Stimulated activated CD4-positive, alpha-beta T cell treated with anti-CD3 and anti-CD28 coated beads, Interleukin-12 subunit alpha, Interleukin-12 subunit beta, amount 100 ng/mL, for 48 hours (primary cell): ENCODE measurements around the gene KNCN.
A peak's percentile ranks its signal among the peaks of the same experiment; 100 is the strongest.

Source experiments
- DNase-seq, 3 donors: peaks; one replicate each; pipeline ENCODE4 v3.0.0-alpha.2; 2020; ENCODE audit warnings: low read depth in 2 of 3, low spot score in 1 of 3

KNCN gene

GRCh38 chr1:46551597-46552095 is at the start of gene KNCN:
Gene KNCN (minus strand): TSS chr1:46551647. CDS start chr1:46551215, 432 bp downstream.
- DNase-seq, result no peak

- no peak for DNase-seq
Measured at GRCh38 chr1:46599059-46599970, 47.9 kb upstream of the KNCN start.

DNA sequence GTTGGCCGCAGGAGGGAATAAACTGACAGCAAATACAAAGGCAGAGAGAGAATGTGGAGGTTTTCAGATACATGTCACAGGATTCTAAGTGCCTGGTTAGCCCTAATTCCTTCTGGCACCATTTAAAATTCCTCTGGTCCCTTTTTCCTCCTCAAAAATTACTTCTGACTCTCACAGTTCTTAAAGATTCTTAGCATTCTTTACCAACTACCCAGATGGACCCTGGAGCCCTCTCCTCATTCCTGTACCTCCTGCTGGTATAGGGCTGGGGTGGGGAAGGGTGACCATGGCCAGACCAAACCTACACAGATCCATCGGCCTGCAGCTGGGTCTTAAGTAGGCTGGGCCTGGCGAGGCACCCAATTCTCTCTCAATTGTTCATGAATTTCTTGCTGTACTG is 45.4 kb upstream of the KNCN start:
- no peak for DNase-seq

DNA sequence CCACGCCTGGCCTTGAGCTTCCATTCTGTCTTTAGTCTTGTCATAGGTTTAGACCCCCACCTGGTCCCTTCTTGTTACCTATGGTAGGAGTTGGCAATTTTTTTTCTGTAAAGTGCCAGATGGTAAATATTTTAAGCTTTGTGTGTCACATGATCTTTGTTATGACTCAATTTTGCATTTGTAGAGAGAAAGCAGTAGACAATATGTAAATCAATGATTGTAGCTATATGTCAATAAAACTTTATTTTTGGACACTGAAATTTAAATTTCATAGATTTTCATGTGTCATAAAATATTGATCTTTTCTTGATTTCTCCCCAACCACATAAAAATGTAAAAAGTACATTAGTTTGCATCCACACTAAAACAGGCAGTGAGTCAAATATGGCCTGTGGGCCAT is 44.6 kb upstream of the KNCN start:
- no peak for DNase-seq

- DNase-seq, result no peak
Measured at GRCh38 chr1:46595127-46595526, 43.7 kb upstream of the KNCN start.

DNA sequence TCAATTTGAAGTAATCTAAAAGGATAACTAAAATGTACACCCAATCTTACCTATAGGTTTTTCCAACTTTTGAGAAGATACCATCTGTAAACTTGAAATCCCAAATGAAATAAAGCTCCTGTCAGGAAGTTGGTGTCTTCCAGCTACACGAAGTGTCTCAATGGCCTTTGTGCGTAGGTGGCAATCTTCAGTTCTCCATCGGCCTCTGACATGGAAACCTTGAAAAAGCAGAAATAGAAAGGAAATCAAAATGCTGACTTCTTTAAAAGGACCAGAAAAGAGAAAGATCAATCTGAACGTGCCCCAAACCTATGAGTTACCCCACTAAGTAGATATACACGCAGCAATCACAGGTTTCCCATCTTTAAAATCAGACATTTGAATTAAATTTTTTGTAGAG is 42.6 kb upstream of the KNCN start:
- no peak for DNase-seq

DNA sequence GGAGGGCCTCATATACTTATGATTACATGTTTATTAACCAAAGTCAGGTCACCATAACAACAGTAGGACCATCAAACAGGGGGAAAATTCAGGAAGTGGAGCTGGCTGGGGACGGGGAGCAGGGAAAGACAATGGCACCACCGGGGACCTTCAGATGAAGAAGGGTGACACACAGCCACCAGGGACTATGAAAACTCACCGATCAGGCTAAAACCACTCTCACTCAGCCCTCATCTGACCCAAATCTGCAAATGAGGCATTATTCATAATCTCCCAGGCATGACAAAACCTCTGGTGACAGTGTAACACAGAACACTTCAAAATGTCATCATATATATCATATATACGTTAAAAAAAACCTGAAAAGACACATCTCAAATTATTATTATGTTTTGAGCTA is 41.4 kb upstream of the KNCN start:
- no peak for DNase-seq

- no peak for DNase-seq
Measured at GRCh38 chr1:46589529-46589928, 38.1 kb upstream of the KNCN start.

DNA sequence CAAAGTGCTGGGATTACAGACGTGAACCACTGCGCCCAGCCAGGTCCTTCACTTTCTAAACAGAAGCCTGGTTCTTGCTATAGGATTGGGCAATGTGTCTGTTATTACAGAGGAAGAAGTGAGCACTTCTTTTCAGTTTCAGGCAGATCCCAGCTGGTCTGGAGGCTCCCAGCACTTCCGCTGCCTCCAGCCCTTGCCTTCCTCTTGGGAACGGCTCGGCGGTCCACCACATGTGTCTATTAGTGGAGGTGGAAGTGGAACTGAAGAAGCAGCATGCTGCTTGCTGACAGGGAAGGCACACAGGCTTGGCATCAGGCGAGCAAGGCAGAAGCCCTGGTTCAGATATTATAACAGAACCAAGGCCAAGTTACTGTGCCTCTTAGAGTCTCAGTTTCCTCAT is 35.6 kb upstream of the KNCN start:
- DNase-seq, result no peak

- no peak for DNase-seq
Measured at GRCh38 chr1:46585312-46585938, 34.0 kb upstream of the KNCN start.

GRCh38 chr1:46583494-46583893 is 32.0 kb upstream of the KNCN start:
- DNase-seq, result no peak

GRCh38 chr1:46582972-46583371 is 31.5 kb upstream of the KNCN start:
- no peak for DNase-seq

- DNase-seq, result peak in 1 of 3 donors; percentile 16
Measured at GRCh38 chr1:46581681-46582455, 30.4 kb upstream of the KNCN start.

DNA sequence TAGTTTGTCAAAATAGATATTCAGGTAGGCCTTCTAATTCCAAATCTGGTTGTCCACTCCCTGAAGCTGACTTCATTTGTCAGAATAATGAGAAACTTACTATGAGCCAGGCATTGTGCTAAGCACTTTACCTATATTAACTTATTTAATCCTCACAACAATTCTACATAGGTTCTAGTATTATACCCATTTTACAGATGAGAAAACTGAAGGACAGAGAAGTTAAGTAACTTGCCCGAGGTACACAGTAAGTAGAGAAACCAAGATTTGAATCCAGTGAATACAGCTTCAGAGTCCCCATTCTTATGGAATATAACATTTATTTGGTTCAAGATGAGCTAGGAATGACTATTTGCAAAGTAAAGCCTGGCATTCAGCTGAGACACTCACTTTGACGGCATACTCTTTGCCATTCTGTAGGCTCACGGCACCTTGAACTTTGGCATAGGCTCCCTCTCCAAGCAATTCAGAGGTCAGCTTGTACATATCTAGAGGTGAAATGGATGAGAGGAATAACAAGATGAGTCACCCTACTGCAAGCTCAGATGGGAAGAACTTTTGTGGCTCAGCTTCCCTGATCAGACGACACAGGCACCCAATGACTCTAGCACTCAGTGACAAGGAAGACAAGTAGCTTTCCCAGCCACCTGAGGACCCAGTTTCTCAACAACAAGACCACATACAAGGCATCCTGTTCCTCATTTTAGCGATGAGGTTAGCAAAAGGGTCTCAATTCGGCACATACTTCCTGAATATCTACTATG is 28.9 kb upstream of the KNCN start:
- DNase-seq, result no peak

- DNase-seq, result no peak
Measured at GRCh38 chr1:46577671-46578070, 26.2 kb upstream of the KNCN start.

- no peak for DNase-seq
Measured at GRCh38 chr1:46576596-46576995, 25.1 kb upstream of the KNCN start.

DNA sequence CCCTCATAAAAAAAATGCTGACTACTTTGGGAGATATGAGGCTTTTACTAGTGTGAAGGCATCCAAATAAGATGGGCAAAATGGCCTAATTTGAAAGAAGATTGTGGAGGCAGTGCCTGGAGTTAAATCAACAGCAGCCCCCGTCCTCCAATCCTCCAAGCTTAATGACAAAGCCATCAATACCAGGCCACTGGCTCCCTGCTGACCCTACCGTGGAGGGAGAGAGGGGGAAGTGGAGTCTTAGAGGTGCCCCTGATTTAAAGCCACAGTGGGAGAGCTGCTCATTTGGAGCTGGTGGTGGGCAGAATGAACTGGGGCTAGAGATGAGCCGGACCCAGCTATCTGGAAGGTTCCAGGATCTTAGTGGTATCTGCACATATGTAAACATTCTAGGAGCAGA is 24.3 kb upstream of the KNCN start:
- DNase-seq, result no peak

DNA sequence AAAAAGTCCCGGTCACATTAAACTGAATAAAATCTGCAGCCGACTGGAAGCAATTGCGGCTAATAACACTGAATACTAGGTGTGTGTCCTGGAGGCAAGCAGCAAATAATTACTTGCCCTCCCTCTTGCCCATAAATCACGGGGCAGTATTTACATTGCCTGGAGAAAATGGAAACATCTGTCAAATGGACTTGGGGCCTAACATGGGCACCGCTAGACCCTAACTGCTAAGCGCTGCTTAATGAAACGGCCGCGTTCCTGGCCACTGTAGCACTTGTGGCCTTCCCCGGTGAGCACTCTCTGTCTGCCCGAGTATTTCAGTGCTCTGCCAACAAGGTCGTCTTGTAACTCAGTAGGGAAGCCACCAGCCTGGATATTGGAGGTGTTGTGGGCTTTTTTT is 23.9 kb upstream of the KNCN start:
- no peak for DNase-seq

- DNase-seq, result no peak
Measured at GRCh38 chr1:46571691-46572225, 20.3 kb upstream of the KNCN start.

DNA sequence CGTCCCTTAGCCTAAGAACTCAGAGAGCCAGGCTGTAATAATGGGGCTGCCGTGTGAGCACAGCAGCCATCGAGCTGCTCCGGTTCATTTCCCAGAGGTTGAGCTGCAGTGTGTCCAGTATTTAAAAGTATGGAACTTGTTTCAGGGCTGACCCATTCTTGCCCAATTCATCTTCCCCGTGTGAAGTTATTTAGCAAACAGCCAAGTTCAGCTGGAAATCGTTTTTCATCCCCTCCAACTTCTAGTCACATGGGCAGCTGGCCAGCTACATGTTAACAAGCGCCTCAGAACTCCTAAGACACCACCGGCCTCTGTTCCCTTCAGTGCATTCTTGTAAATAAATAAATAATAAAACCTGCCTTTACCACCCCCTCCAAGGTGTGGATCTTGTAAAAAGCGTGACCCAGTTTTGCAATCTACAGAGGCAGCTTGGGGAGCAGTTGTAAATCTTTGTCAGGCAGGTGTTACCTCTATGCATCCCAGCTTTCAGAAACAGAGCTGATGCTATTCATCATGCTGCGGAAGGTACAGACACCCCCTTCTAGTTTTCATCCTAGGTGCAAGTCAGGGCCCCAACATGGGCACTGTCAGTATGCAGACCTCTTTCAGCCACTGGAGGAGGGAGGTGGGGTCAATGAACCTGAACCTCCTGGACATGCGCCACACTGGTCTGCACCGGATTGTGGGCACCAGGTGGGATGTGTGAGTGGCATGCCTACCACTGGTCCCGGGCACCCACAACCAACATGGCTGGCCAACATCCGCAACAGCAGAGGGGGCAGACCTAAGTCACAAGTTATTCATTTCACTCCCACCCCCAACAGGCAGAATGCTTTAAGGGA is 18.7 kb upstream of the KNCN start:
- no peak for DNase-seq
